TTC549 (cell line): Measurements from ENCODE around the gene DNAJC27.
A peak's percentile ranks its signal among the peaks of the same experiment; 100 is the strongest.

Source experiments
- FAIRE-seq: peaks from 2 replicates; lab custom pipeline; 2012; peaks lifted over from hg19 to GRCh38; lab: Jason Lieb, UNC

The DNAJC27 gene

DNA sequence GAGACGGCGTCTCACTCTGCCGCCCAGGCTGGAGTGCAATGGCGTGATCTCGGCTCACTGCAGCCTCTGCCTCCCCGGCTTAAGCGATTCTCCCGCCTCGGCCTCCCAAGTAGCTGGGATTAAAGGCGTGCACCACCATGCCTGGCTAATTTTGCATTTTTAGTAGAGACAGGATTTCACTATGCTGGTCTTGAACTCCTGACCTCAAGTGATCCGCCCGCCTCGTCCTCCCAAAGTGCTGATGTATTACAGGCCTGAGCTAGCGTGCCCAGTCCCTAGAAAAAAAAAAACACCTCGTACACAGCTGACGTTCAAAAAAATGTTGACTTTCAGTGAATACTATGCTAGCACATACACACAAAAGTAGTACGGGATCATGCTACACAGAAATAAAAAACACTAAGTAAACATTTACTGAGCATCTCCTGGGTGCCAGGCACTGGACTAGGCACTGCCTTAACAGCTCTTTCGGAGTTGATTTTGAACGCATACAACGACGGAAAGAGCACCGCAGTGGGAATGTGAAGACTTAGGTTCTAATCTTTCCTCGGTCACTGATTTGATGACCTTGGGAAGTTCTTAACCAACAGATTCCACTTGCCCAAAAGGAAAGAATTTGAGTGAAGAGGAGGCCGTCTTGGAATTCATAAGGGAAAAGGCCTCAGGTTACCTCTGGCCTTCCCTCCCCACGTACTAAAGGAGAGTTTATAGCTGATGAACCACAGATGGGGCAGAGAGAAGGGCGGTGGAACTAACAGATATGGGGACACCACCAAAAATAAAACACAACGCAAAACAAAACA is 1.1 kb downstream of the DNAJC27 start:
- no peak for FAIRE-seq

DNA sequence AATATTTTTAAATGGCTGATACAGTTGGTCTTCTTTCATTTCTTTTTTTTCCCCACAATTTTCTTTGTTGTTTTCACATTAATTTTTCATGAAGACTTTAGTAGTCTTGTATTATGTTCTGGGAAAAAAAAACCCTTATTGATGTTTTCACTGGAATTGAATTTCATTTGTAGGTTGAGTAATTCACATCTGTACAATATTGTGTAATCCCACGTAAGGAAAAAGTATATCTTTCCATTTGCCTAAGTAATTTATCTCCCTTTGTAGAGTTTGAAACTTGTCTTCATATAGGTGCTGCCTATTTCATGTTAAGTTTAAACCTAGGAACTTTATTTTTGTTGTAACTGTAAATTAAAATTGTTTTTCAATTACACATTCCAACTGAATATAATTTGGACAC is 2.0 kb downstream of the DNAJC27 start:
- FAIRE-seq, result peak; percentile 55

DNA sequence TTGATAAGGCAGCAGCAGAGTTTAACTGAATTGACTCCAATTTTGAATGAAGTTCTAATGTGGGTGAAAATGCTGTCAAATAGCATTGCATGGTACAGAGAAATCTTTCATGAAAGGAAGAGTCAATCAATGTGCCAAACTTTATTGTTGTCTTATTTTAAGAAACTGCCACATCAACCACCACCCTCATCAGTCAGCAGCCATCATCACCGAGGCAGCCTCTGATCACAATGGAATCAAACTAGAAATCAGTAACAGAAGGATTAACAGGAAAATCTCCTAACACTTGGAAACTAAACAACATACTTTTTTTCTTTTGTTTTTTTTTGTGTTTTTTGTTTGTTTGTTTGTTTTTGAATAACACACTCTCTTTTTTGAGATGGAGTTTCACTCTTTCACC is 9.9 kb downstream of the DNAJC27 start:
- FAIRE-seq, result no peak

DNA sequence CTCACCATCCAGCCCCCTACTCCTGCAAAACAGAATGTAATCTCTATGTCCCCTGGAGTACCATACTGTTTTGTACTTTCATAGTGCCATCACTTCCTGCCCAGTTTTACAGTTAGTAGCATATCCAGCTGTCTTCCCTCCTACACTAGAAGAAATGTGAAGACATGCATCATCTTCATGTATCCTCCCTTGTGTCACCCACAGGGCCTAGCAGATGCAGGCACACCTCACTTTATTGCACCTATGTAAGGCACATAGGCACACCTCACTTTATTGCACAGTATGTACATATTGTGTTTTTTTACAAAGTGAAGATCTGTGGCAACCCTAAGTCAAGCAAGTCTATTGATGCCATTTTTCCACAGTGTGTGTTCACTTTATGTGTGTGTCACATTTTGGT is 12.0 kb downstream of the DNAJC27 start:
- FAIRE-seq, result no peak

DNA sequence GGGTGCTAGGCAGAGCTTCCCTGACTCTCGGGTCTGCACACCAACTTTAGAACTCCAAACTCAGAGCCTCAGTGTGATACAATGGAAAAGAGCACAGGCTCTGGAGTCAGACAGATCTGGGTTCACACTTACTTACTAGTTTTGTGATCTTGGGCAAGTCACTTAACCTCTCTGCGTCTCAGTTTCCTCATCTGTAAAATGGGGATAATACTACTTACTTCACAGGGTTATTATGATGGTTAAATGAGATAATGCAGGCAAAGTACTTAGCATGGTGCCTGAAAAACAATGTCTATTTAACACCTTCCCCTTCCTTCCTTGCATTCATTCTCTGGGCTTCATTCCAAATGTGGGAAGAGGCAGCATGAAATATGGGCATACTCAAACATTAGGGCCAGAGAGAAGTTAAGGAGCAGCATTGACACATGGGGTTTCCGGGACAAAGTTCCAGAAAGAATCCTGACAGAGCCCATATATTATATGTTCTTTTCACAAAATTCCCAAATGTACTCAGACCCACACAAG is 13.3 kb downstream of the DNAJC27 start:
- FAIRE-seq, result no peak

DNA sequence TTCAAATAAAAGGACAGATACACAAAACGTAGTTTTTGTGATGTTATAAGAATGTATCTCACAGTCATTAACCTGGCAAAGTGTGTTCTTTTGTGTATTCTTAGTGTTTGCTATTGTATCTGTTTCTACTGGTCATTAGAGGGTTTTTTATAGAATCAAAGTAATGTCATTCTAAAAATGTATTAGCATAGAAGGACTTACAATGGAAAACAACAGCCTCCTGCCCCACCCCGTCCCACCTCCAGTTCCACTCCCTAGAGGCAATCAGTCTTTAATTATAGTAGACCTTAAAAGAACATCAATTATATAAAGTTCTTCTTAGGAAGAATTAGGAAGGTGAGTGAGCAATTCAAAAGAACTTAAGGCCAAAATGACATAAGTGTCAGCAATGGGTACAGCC is 13.8 kb downstream of the DNAJC27 start:
- FAIRE-seq, result no peak

DNA sequence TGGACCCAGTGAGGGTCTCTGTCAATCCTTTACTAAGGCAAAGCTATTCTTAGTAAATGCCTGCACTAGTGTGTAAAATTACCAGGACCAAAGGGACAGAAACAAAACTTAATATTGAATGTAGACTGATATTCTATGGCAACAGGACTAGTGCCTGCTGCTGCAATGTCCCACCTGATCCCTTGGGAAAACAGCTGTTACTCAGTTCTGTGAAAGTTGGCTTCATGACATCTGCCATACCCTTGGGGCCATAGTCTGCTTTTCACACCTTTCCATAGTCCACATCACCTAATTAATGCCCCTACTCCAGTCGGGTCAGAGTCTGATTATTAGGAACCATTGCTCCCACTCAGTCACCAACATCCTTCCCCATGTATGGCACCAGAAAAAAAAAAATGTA is 14.5 kb downstream of the DNAJC27 start:
- FAIRE-seq, result no peak

DNA sequence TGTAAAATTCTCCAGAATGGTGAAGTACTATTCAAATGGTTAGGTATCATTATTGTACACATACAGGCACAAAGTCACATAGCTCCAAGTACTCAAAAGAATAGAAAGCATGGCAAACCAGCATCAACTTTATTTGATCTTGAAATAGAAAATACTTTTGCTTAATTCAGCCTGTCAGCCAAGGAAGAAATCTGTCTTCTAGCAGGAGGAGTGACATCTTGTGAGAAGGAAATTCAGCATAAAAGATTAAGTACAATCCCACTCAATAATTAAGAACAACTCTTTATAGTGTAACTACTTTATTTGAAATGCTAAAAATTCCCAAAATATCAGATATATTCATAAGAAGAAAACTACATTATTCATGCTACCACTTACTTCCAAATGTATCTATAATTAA is 15.8 kb downstream of the DNAJC27 start:
- FAIRE-seq, result no peak

DNA sequence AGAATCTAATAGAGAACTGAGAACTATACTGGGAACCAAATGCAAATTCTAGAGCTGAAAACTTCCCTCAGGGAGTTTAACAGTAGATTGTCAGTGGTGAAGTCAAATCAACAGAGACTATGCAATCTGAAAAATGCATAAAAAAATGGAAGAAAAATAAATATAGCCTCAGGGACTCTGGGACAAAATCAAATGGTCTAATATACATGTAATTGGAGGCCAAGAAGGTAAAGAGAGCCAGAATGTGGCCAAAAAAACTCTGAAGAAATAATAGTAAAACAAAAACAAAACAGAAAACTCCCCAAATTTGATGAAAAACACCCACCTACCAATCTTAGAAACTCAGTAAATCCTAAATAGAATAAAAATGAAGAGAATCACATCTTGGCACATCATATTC is 16.5 kb downstream of the DNAJC27 start:
- no peak for FAIRE-seq

DNA sequence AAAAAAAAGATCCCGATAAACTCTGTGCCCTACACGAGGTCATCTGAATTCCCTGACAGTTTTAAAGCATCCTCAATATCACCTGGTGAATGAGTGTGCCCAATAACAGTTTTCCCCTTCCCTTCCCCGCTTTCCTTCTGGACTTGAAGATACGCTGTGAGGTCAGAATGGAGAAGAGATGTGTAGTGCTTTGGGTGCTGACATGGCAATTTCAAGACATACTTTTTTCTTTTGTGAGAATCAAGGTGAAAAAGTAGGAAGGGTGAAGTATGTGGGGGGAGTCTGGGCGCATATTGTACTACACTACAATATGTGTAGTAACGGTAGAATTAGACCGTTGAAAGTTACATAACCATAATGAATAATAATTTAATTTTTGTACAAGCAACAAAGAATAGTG is 21.7 kb downstream of the DNAJC27 start:
- FAIRE-seq, result no peak

DNA sequence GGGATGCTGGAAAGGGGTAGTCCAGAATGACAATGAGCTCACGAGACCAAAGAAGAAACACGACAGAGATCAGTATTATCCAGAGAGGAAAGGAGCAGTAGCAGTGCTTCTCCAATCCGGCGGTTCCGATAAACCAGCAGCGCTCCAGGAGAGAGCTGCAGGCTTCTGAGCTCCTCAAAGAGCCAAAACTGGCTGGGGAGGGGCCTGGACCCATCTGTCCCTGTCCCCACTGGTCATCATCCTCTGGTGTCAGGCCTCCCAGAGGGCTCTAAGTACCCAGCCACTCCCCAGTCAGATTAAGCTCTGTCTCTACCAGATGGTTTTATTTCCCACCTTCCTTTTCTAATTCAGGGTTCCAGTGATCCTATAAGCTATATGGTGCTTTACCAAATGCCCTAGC is 23.2 kb downstream of the DNAJC27 start:
- no peak for FAIRE-seq

DNA sequence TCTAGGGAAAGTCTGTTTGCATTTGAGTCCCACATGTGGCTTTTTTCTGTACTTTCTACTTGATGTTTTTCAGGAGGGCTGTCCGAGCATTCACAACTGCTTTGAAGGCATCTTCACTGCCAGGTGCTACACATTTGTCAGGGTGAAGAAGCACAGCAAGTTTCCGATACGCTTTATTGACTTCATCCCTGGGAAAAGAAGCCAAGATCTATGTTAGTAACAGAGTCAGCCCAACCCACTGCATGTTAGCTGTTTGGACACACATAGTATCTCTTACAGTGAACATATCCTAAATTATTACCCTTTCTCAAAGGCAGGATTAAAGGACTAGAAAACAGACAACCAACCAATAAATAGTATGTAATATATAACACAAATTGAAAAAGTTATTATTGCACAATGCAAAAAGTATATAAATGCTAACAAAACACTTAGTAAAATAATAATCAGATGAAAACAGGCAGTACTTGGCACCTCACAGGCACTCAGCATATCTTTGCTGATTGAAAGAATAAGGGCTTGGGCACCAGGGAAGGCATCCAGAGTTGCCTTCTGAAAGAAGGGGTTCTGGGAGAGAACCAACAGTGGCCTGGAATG is 24.1 kb downstream of the DNAJC27 start:
- FAIRE-seq, result no peak

DNA sequence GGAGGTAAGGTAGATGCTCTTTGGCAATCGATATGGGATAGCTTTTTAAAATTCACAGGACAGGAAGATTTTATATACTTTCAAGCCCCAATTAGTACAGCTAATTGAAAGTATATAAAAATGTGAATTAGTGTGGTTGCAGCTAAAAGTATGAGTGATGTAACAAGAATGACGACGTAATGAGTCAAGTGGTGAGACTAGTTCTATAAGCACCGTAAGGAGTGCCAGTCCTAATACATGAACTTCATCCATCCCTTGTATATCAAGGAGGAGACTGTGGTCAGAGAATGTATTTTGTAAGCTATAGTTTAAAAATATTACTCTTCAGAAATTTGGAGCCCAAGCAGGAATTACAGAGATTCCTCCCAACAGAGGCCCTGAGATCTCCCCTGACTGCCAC is 25.8 kb downstream of the DNAJC27 start:
- no peak for FAIRE-seq

DNA sequence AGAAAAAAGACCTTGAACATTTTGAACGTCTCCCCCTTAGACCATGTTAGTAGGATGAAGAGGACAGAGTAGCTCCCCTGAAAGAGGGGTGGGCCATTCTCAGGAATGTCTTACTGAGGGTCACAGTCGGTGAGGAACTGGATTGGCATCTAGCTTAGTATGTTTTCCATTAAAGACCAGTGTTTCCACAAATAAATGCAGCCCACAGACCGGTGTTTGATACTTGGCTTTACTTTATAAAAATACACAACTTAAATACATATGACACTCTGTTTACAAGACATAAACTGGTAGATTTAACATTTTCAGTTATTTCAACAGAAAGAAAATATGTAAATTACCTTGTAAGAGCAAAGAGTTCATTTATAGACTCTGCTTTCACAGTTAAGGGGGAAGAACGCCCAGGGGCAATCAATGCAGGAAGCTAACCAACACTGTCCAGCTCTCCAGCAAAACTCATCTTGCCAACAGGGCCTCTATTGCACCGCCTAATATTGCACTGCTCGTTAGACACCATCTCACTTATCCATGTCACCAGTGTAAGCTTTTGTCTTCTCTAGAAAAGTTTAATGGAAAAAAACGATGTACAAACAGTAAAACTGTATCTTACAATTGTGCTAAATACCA is 28.2 kb downstream of the DNAJC27 start:
- FAIRE-seq, result no peak

DNA sequence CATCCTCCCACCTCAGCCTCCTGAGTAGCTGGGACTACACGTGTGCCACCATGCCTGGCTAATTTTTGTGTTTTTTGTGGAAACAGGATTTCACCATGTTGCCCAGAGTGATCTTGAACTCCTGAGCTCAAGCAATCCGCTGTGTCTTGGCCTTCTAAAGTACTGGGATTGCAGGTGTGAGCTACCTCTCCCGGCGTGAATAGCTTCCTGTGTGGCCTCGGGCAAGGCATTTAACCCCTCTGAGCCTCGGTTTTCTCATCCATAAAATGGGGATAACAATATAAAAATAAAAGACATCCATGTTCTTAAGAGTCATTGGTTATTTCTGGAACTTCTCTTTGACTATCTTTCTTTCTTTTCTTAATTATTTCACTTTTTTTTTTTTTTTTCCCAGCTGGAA is 32.4 kb downstream of the DNAJC27 start:
- FAIRE-seq, result no peak

DNA sequence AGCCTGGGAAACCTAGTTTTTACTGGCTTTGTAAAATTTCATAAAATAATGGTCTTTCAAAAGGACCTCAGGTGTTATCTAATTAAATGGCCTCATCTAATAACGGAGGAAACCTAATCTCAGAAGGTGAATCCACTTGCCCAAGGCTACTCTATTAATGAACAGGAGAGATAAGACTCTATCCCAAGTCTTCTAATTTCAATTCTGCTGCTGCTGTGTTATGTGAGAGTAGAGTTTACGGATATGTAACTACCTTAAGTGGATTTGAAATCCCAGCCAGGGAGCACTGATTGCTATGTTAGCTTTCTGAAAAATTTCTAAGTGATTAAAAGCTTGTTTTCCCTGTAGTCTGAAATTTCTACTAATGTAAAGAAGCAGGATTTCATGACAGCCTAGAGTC is 34.5 kb downstream of the DNAJC27 start:
- FAIRE-seq, result no peak

DNA sequence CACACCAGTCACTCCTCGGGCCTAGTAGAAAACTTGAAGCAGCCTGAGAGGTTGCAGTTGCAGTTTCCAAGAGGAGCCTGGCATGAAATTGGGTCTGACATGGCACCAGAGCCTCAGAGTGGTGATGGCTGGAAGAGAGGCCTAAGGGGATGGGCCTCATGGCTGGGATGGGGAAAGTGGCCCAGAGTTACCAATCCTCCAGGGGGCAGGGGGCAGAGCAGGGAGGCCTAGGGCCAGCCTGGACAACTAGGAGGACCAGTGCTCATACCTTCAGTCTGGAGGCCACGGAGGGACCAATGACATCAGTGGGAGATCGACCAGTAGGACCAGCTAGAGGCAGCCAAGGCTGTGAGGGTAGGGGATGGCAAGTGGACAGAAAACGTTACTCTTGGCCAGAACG is 36.6 kb downstream of the DNAJC27 start:
- no peak for FAIRE-seq

DNA sequence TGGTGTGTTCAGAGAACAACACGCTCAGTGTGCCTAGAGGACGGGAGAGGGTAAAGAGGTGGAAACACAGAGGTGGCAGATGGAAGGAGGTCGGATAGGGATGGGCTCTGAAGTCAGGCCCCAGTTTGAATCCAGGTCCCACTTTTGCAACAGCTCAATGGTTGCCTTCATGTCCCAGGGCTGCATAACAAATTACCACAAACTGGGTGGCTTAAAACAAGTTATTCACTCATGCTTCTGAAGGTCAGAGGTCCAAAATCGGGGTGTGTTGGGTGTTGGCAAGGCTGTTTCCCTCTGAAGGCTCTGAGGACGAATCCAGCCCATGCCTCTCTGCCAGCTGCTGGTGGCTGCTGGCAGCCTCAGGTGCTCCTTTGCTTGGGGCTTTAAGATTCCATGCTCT is 39.0 kb downstream of the DNAJC27 start:
- no peak for FAIRE-seq

DNA sequence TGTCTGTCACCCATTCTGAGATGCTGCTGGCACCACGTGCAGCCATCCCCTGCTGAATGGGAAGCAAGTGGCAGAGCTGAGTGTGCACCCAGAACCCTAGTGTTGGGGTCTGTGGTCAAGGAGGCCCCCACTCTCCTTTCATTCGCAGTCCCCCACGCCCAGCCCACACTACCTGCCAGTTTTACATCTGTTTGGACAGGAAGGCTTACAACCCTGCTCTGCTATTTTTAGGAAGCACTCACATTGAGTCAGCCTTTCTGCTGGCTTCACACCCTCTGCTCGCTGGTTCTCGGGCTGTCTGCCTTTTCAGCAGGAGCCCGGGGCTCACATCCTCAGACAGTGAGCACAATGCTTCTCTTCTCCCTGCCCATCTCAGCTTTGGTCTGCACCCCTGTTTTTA is 41.0 kb downstream of the DNAJC27 start:
- no peak for FAIRE-seq

DNA sequence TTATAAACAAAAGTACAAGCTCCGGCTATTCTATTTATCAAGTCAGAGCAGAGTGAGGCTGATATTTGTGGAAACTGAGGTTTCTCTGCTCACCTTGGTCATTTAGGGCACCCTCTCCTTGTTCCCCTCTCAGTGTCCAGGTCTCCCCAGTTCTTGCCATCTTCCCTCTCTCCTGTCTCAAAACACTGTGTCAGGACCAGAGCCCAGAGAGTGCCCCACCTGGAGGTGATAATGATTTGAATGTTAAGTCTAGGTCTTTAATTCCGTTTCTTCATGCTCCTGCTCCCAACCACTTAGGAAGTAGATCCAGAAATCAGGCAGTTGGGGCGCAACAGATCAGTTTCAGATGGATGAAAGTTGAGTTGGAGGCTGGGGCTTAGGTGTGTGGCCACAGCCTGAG is 42.5 kb downstream of the DNAJC27 start:
- FAIRE-seq, result no peak

DNA sequence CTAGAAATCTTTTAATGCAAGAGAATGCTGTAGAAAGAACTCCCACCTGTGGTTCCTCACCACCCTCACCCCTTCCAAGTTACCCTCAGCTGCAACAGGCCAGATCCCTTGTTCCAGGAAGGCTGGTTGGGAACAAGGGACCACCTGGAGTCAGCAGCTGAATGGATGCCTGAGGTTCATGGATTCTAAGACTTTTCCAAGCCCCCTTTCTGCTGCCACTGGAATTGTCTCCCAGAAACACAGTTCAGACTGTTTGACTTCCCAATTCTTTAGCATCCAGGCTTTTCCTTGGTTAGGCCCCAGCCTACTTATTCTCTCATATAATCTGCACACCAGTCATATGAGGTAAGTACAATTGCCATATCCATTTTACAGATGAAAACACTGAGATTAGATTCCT is 43.7 kb downstream of the DNAJC27 start:
- no peak for FAIRE-seq

DNA sequence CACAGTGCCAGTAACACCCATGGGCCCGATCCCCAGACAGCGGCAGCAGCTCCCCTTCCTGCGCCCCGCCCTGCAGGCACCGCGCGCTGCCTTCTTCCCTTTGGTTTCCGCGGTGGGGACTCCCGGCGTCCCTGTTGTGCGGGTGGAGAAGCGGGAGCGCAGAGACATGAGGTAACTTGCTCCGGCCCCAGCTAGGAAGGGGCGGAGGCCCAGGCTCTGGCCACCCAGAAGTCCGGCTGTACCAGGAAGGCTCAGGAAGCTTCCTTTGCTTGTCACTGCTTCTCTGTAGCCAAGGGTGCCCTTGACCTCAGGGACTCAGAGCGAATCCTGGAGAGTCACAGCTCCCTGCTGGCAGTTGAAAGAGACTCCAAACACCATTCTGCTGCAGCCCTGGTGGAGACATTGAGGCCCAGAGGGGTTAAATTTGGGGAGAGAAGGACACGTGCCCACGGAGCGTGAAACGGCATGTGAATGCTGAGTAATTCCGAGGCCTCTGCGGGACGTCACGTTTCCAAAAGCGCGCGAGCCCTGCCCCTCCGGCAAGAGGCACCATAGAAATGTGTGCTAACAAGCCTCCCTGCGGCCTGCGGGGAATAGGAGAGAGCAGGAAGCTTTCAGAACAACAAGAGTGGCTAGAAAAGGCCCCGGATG is 45.0 kb downstream of the DNAJC27 start:
- no peak for FAIRE-seq

DNA sequence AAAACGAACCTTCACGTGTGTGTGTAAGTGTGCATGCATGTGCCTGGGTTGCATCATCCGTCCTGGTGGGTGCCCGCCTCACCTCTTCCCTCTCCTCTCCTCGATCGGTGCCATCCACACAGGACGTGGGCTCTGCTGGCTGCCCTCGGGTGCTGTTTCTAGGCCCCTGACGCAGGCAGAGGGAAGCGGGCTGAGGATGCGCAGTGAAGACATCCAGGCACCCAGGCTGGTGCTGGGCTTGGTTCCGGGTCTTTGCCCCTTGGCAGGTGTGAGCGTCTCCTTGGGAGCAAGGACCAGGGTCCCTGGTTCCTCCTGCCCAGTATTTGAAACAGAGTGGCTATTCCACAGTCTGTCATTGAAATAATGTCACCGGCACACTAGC is 45.5 kb downstream of the DNAJC27 start:
- FAIRE-seq, result no peak
